Fibroblast of mammary gland (primary cell): ENCODE data around the gene TMEM123.
A peak's percentile ranks its signal among the peaks of the same experiment; 100 is the strongest.

Experiments used
- DNase-seq: peaks from one replicate; pipeline ENCODE4 v3.0.0-alpha.2; 2010; ENCODE audit warnings: low read depth
- H3K4me3 ChIP-seq: 2 replicates; pipeline ENCODE4 v1.5.1; 2011; ENCODE audit warnings: low read depth, mild to moderate bottlenecking, low read length, moderate library complexity; ENCODE audit not compliant: control insufficient read depth
- TF ChIP-seq, protein P1 (sequence below): conservative IDR thresholded peaks from 2 replicates; pipeline ENCODE4 v1.5.1; 2011; ENCODE audit warnings: low read depth, low read length, inconsistent platforms; ENCODE audit not compliant: control insufficient read depth, insufficient read depth

Gene TMEM123

DNA sequence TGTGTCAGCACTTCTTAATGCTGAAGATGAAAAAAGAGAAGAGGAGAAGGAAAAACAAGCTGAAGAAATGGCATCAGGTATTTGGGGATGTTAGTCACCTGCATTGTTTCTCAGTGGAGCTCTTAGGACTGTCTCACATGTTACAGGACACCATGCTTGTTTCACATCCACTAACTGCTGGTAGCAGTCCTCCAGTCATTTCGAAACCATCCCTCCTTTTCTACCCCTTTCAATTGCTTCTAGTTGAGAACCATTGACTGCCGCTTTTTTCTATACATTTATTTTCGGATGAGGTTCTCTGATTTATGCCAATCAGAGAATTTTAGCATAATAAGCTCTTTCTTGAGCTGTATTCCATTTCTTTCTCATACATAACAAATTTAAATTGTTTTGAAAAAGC is 84.1 kb downstream of the TMEM123 start:
- DNase-seq = no peak
- TF ChIP-seq, protein P1, sequence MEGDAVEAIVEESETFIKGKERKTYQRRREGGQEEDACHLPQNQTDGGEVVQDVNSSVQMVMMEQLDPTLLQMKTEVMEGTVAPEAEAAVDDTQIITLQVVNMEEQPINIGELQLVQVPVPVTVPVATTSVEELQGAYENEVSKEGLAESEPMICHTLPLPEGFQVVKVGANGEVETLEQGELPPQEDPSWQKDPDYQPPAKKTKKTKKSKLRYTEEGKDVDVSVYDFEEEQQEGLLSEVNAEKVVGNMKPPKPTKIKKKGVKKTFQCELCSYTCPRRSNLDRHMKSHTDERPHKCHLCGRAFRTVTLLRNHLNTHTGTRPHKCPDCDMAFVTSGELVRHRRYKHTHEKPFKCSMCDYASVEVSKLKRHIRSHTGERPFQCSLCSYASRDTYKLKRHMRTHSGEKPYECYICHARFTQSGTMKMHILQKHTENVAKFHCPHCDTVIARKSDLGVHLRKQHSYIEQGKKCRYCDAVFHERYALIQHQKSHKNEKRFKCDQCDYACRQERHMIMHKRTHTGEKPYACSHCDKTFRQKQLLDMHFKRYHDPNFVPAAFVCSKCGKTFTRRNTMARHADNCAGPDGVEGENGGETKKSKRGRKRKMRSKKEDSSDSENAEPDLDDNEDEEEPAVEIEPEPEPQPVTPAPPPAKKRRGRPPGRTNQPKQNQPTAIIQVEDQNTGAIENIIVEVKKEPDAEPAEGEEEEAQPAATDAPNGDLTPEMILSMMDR = no peak
- H3K4me3 ChIP-seq = no peak overlapping the region

DNA sequence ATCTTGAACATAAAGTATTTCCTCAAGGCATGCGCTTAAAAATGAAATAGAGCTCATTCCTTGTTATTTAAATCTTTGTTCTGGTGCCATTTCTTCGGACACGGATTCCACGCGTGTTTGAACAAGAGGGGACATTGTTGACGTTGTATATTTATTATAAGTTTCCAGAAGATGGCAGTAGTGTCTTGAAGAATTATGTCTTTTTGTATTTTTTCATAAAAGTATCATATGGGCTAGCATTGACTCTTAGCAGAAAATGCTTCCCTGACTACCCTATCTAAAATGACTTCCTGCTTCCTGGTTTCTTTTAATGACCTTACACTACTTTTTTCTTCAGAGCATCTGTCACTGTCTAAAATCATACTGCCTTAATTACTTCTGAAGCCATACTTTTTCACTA is 85.2 kb downstream of the TMEM123 start:
- peak; percentile 17 for DNase-seq
- TF ChIP-seq, protein P1 = peak; percentile 3
- H3K4me3 ChIP-seq = no peak overlapping the region

DNA sequence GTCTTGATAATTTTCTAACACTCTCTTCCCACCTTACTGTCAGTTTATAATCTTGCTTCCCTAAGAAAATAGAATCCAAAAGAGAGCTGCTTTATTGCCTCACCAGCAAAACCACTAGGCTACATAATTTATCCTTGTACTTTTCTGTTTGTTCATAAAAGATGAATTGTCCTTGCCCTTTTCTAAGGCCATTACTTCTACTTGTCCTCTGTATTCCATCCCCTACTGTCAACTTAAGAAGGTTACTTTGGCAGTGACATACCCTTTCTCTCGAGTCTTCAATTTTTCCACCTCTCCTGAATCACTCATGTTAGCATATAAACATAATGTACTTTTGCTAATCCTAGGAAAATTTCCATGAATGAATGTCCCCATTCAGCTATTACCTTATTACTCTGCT is 87.6 kb downstream of the TMEM123 start:
- no peak overlapping the region for H3K4me3 ChIP-seq
- TF ChIP-seq, protein P1 = no peak
- DNase-seq = no peak

DNA sequence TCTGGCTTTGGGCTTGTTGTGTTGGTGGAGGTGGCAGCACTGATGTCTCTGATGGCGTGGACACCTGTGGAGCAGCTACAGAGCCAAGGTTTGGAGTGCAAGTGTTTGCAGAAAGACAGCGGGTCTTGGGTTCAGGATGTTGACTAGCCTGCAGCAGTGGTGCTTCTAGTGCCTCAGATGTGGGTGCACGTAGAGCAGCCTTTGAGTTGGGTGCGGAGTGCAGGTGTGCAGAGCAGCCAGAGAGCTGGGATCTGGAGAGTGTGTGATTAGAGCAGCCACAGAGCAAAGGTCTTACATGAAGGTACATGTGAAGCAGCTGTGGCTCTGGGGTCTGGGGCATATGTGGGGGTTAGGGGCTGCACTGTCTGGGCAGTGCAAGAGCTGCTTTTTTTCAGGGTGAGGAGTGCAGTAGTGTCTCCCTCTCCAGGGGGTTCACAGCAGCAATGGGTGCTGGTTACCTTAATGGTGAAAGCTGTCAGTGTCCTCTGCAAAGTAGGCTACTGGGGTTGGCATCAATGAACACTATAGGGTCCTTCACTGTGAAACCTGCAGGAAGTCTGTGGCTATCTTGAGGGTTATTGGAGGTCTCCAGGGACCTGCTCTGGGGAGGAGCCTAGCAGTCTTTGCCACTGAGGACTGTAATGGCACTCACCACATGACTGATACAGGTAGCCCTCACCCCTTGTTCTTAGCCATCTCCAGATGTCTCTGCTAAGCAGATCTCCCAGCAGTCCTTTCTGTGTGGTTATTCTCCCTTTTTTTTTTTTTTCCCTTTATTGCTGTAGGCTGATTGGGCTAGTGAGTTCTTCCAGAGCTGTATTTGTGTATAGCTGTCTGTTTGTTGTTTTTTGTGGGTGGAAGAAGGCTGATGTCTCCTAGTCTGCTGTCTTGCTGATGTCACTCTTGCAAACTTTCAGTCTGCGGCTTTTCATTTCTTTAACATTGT is 91.2 kb downstream of the TMEM123 start:
- DNase-seq = peak; percentile 49
- TF ChIP-seq, protein P1 = no peak
- no peak overlapping the region for H3K4me3 ChIP-seq

DNA sequence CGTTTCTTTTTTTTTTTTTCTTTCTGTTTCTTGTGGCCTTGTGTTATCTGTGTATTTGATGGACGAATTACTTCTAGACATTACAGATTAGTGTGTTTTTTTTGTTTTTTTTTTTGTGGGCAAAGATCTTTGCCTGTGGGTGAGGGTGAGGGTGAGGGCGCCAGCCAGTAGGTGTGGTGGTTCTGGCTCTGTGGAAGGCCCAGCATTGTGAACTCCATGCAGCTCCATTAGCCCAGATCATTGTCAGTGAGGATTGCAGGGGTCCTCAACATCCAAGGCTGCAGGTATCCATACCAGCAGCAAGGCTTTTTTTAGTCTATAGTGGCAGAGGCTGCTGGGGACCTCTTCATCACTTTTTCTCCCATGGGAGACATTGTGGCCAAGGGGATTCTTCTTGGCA is 91.9 kb downstream of the TMEM123 start:
- TF ChIP-seq, protein P1 = no peak
- H3K4me3 ChIP-seq = no peak overlapping the region
- DNase-seq = no peak

DNA sequence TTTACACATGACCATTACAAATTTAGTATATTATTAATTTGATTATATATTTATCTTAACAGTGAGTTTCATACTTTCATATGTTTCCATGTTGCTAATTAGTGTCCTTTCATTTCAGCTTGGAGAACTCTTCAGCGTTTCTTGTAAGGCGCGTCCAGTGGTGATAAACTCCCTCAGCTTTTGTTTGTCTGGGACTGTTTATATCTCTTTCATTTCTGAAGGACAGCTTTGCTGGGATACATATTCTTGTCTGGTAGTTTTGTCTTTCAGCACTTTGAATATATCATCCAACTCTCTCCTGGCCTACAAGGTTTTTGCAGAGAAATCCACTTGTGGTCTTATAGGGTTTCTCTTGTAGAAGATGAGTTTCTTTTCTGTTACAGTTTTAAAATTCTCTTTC is 93.2 kb downstream of the TMEM123 start:
- TF ChIP-seq, protein P1 = no peak
- DNase-seq = no peak
- no peak overlapping the region for H3K4me3 ChIP-seq

DNA sequence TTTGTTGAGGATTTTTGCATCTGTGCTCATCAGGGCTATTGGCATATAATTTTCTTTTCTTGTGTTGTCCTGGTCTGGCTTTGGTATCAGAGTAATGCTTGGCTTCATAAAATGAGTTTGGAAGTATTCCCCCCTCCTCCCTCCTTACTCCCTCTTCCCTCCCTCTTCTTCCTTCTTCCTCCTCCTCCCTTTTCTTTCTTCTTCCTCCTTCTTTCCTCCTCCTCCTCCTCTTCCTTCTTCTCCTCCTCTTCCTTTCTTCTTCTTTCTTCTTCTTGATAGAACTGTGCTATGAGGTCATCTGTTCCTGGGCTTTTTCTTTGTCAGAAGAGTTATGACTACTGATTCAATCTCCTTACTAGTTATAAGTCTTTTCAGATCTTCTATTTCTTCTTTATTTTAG is 95.4 kb downstream of the TMEM123 start:
- TF ChIP-seq, protein P1 = no peak
- no peak overlapping the region for H3K4me3 ChIP-seq
- DNase-seq = no peak
